Cerebellar cortex (tissue), 1 donor: ENCODE measurements around the gene COPG2.

Source experiments
- DNase-seq: peaks from one replicate; pipeline ENCODE4 v3.0.0-alpha.2; 2015; ENCODE audit warnings: low spot score

COPG2 gene

GRCh38 chr7:130494431-130494858 lies 174.1 kb downstream of the COPG2 start:
- DNase-seq: no peak

- no peak for DNase-seq
These were observed 175.2 kb downstream of the COPG2 start for GRCh38 chr7:130493275-130493873.

- DNase-seq: peak; percentile 16
These were observed 175.8 kb downstream of the COPG2 start for GRCh38 chr7:130492523-130493274.

GRCh38 chr7:130491841-130492522 lies 176.6 kb downstream of the COPG2 start, which contains the start of gene MEST:
MEST (plus strand) TSS chr7:130492085; CDS start chr7:130492314, 229 bp downstream.
- DNase-seq: peak; percentile 14

GRCh38 chr7:130490888-130491804 lies 177.4 kb downstream of the COPG2 start:
- DNase-seq: peak; percentile 35

GRCh38 chr7:130490311-130490791 lies 178.2 kb downstream of the COPG2 start:
- DNase-seq: peak; percentile 5

GRCh38 chr7:130489140-130489983 lies 179.2 kb downstream of the COPG2 start:
- DNase-seq: no peak

- peak; percentile 5 for DNase-seq
These were observed 180.0 kb downstream of the COPG2 start for GRCh38 chr7:130488392-130489139.

GRCh38 chr7:130486954-130487436 lies 181.6 kb downstream of the COPG2 start:
- peak; percentile 11 for DNase-seq

- DNase-seq: peak; percentile 66
These were observed 182.2 kb downstream of the COPG2 start for GRCh38 chr7:130486114-130486953.

- DNase-seq: no peak
These were observed 182.8 kb downstream of the COPG2 start for GRCh38 chr7:130485734-130486113.

GRCh38 chr7:130483031-130483430 lies 185.5 kb downstream of the COPG2 start:
- no peak for DNase-seq

- DNase-seq: no peak
These were observed 186.7 kb downstream of the COPG2 start for GRCh38 chr7:130481898-130482297.

- no peak for DNase-seq
These were observed 188.7 kb downstream of the COPG2 start for GRCh38 chr7:130479716-130480400.

- DNase-seq: no peak
These were observed 189.6 kb downstream of the COPG2 start for GRCh38 chr7:130478991-130479390.

GRCh38 chr7:130476297-130477150 lies 192.0 kb downstream of the COPG2 start:
- no peak for DNase-seq

- no peak for DNase-seq
These were observed 192.8 kb downstream of the COPG2 start for GRCh38 chr7:130475776-130476175.
